NCI-H774 (cell line): ENCODE measurements around the gene SLC25A30.
"Not testable (repeated sequence)": the region's sequence is repeated elsewhere in the genome, so short reads cannot be mapped to it uniquely, and the experiment has no call there.

Experiments
- DNase-seq: peaks from one replicate; lab custom pipeline; 2025; lab: John Stamatoyannopoulos, UW

SLC25A30 gene

GRCh38 chr13:45391926-45392325 lies 26.2 kb downstream of the SLC25A30 start:
- DNase-seq = no peak

- not testable (repeated sequence) for DNase-seq
These were observed 27.0 kb downstream of the SLC25A30 start for GRCh38 chr13:45391128-45391527.

- DNase-seq = not testable (repeated sequence)
These were observed 27.8 kb downstream of the SLC25A30 start for GRCh38 chr13:45390348-45390747.

GRCh38 chr13:45388664-45389063 lies 29.5 kb downstream of the SLC25A30 start:
- DNase-seq = no peak

GRCh38 chr13:45386892-45387575 lies 31.1 kb downstream of the SLC25A30 start:
- not testable (repeated sequence) for DNase-seq

- DNase-seq = no peak
These were observed 32.1 kb downstream of the SLC25A30 start for GRCh38 chr13:45385907-45386553.

- no peak for DNase-seq
These were observed 32.9 kb downstream of the SLC25A30 start for GRCh38 chr13:45385320-45385719.

GRCh38 chr13:45384474-45385174 lies 33.5 kb downstream of the SLC25A30 start:
- DNase-seq = no peak

- DNase-seq = not testable (repeated sequence)
These were observed 35.4 kb downstream of the SLC25A30 start for GRCh38 chr13:45382739-45383138.

GRCh38 chr13:45381196-45381595 lies 37.0 kb downstream of the SLC25A30 start:
- no peak for DNase-seq

GRCh38 chr13:45380708-45381107 lies 37.5 kb downstream of the SLC25A30 start:
- not testable (repeated sequence) for DNase-seq

- DNase-seq = not testable (repeated sequence)
These were observed 38.7 kb downstream of the SLC25A30 start for GRCh38 chr13:45379516-45379915.

- DNase-seq = not testable (repeated sequence)
These were observed 39.4 kb downstream of the SLC25A30 start for GRCh38 chr13:45378786-45379185.

GRCh38 chr13:45377314-45377713 lies 40.9 kb downstream of the SLC25A30 start:
- DNase-seq = not testable (repeated sequence)

GRCh38 chr13:45376651-45377050 lies 41.5 kb downstream of the SLC25A30 start:
- DNase-seq = not testable (repeated sequence)

- DNase-seq = no peak
These were observed 43.3 kb downstream of the SLC25A30 start for GRCh38 chr13:45374917-45375316.

GRCh38 chr13:45373162-45373547 lies 45.0 kb downstream of the SLC25A30 start:
- no peak for DNase-seq

GRCh38 chr13:45372189-45373161 lies 45.7 kb downstream of the SLC25A30 start:
- no peak for DNase-seq

GRCh38 chr13:45370922-45371406 lies 47.2 kb downstream of the SLC25A30 start:
- no peak for DNase-seq

GRCh38 chr13:45369116-45369515 lies 49.1 kb downstream of the SLC25A30 start:
- DNase-seq = no peak

- DNase-seq = no peak
These were observed 49.6 kb downstream of the SLC25A30 start for GRCh38 chr13:45368571-45368970.

- DNase-seq = no peak
These were observed 50.2 kb downstream of the SLC25A30 start for GRCh38 chr13:45368005-45368404.
